ENCODE measurements around the gene FBXW7.

The FBXW7 gene

DNA sequence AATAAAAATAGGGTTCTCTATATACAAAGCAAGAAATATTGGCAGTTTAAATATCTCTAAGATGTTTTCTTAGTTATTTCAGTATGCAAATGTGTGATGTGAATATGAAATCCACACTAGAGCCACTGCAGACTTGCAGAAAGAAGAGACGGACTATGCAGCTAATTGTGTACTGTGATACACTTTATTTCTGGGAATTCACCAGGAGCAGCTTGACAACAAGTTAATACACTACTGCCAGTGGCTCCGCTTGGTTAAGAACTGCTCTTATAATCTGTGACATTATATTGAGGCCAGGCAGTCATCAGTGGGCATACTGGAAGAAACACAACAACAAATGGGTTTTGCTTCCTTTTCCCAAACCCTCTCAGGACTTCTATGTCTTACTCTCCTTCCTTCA lies 172.0 kb downstream of the FBXW7 start:
- TF ChIP-seq POLR2AphosphoS5 (IDR thresholded peaks at IDR 0.05; ENCODE audit: low read depth, low read length) (no peak), FOXP2 (optimal IDR thresholded peaks at IDR 0.05; ENCODE audit: borderline replicate concordance, extremely low read depth, extremely low read length, insufficient read depth) (no peak), SIN3A (IDR thresholded peaks at IDR 0.05; ENCODE audit: borderline replicate concordance, insufficient read depth, low read length) (no peak)
- TF ChIP-seq, protein P1, sequence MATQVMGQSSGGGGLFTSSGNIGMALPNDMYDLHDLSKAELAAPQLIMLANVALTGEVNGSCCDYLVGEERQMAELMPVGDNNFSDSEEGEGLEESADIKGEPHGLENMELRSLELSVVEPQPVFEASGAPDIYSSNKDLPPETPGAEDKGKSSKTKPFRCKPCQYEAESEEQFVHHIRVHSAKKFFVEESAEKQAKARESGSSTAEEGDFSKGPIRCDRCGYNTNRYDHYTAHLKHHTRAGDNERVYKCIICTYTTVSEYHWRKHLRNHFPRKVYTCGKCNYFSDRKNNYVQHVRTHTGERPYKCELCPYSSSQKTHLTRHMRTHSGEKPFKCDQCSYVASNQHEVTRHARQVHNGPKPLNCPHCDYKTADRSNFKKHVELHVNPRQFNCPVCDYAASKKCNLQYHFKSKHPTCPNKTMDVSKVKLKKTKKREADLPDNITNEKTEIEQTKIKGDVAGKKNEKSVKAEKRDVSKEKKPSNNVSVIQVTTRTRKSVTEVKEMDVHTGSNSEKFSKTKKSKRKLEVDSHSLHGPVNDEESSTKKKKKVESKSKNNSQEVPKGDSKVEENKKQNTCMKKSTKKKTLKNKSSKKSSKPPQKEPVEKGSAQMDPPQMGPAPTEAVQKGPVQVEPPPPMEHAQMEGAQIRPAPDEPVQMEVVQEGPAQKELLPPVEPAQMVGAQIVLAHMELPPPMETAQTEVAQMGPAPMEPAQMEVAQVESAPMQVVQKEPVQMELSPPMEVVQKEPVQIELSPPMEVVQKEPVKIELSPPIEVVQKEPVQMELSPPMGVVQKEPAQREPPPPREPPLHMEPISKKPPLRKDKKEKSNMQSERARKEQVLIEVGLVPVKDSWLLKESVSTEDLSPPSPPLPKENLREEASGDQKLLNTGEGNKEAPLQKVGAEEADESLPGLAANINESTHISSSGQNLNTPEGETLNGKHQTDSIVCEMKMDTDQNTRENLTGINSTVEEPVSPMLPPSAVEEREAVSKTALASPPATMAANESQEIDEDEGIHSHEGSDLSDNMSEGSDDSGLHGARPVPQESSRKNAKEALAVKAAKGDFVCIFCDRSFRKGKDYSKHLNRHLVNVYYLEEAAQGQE (IDR thresholded peaks at IDR 0.05; ENCODE audit: insufficient read depth in 1 of 2, low read depth in 2 of 2, low read length in 2 of 2) = no peak

DNA sequence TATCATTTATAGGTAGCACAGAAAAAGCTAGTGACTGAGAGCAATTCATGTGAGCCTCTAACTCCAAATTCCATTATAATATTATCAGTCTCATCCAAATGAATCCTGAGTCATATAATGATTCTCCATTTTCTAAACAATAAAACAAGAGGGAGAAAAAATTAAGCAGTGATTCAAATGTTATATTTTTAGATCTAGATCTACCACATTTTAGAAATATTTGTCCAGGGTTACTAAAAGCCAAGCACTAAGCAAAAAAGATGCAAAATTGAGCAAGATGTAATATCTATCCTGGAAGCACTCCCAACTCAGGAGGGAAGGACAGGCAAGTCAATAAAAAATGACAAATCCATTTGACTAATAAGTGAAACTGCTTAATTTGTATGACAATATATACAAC lies 172.8 kb downstream of the FBXW7 start:
- TF ChIP-seq TAF1 (IDR thresholded peaks at IDR 0.05; ENCODE audit: borderline replicate concordance, insufficient read depth, low read length) (no peak), FOXP2 (optimal IDR thresholded peaks at IDR 0.05; ENCODE audit: borderline replicate concordance, extremely low read depth, extremely low read length, insufficient read depth) (no peak), POLR2AphosphoS5 (IDR thresholded peaks at IDR 0.05; ENCODE audit: low read depth, low read length) (no peak), SIN3A (IDR thresholded peaks at IDR 0.05; ENCODE audit: borderline replicate concordance, insufficient read depth, low read length) (no peak)
- TF ChIP-seq, protein P1 (IDR thresholded peaks at IDR 0.05; ENCODE audit: insufficient read depth in 1 of 2, low read depth in 2 of 2, low read length in 2 of 2) = no peak

DNA sequence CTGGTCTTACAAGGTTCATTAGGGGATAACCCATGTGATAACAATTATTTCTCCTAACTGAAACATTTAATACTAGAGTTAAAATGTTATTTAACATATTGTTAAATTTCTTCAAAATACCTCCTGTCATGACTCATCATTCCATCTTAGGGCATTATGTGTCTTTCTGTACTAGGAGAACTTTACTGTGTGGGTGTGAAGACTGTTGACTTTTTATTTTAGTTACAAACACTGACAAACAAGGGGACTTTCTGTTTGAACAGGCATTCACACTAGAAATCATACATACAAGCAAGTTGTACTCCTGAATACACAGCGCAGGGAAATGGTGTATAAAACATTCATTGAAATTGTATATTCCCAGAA lies 175.9 kb downstream of the FBXW7 start:
- TF ChIP-seq FOXP2 (optimal IDR thresholded peaks at IDR 0.05; ENCODE audit: borderline replicate concordance, extremely low read depth, extremely low read length, insufficient read depth) = no peak
- no peak for TF ChIP-seq SIN3A (IDR thresholded peaks at IDR 0.05; ENCODE audit: borderline replicate concordance, insufficient read depth, low read length)
- TF ChIP-seq, protein P1 (IDR thresholded peaks at IDR 0.05; ENCODE audit: insufficient read depth in 1 of 2, low read depth in 2 of 2, low read length in 2 of 2) = no peak

DNA sequence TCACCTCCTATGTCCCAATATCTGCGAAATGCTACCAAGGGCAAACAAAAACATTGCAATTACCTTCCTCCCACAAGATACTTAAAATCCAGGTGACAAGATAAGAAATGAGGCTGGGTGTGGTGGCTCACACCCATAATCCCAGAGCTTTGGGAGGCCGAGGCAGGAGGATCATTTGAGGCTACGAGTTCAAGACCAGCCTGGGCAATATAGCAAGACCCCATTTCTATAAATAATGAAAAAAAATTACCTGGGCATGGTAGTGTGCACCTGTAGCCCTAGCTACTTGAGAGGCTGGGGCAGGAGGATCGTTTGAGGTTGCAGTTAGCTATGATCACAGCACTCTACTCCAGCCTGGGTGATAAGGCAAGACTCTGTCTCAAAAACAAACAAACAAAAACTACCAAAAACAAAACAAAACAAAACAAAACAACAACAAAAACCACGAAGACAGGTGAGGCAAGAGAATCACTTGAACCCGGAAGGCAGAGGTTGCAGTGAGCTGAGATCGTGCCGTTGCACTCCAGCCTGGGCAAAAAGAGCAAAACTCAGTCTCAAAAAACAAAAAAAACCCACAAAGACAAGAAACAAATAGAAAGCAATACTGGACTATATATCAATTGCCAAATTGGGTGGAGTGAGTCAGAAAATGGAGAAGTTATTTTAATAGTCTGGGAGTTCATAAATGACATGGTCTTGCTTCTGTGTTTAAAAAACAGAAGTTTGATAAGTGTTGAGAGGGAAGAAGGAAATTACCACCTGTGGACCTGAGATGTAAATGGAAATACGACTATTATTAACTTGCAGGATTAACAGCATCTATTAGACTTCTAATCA lies 176.5 kb downstream of the FBXW7 start:
- no peak for TF ChIP-seq SIN3A (IDR thresholded peaks at IDR 0.05; ENCODE audit: borderline replicate concordance, insufficient read depth, low read length)
- TF ChIP-seq, protein P1 (IDR thresholded peaks at IDR 0.05; ENCODE audit: insufficient read depth in 1 of 2, low read depth in 2 of 2, low read length in 2 of 2) = no peak
- TF ChIP-seq FOXP2 (optimal IDR thresholded peaks at IDR 0.05; ENCODE audit: borderline replicate concordance, extremely low read depth, extremely low read length, insufficient read depth) = no peak
- TF ChIP-seq TAF1 (IDR thresholded peaks at IDR 0.05; ENCODE audit: borderline replicate concordance, insufficient read depth, low read length) = no peak
- no peak for TF ChIP-seq POLR2AphosphoS5 (IDR thresholded peaks at IDR 0.05; ENCODE audit: low read depth, low read length)

All from PFSK-1 (cell line).